Calu3 (cell line): ENCODE results near the gene CDHR5. TPM values are rescaled to one million over a fixed set of nuclear protein-coding genes. Genes with fewer than 3 reads are reported as not detected.

Experiments used
- BruUV-seq: library from RNA; stranded (reverse); fragments of 400-500 nt; replicated peaks from 2 replicates; lab custom pipeline; 2021; lab: Mats Ljungman, UMichigan
- CTCF ChIA-PET: fragments of 300-600 bp; sonication (Branson Sonifier 250); formaldehyde crosslinking; loops from one replicate; lab custom pipeline; 2022; ENCODE audit warnings: antibody characterized with exemption; lab: Charles Lee
- DNase-seq: peaks from one replicate; pipeline ENCODE4 v3.0.0; 2022
- H3K27ac Mint-ChIP-seq: one replicate; pipeline ENCODE4 v1.8.0; 2022; ENCODE audit warnings: mixed read lengths; ENCODE audit not compliant: unreplicated experiment
- H3K27me3 Mint-ChIP-seq: one replicate; pipeline ENCODE4 v1.8.0; 2022; ENCODE audit warnings: mixed read lengths; ENCODE audit not compliant: unreplicated experiment
- H3K36me3 Mint-ChIP-seq: one replicate; pipeline ENCODE4 v1.8.0; 2022; ENCODE audit warnings: mild to moderate bottlenecking, moderate library complexity, mixed read lengths; ENCODE audit not compliant: insufficient read depth, unreplicated experiment
- H3K4me1 Mint-ChIP-seq: one replicate; pipeline ENCODE4 v1.8.0; 2022; ENCODE audit warnings: mild to moderate bottlenecking, low read depth, mixed read lengths; ENCODE audit not compliant: unreplicated experiment
- H3K4me3 Mint-ChIP-seq: one replicate; pipeline ENCODE4 v1.8.0; 2022; ENCODE audit warnings: mild to moderate bottlenecking, low read depth, moderate library complexity, mixed read lengths; ENCODE audit not compliant: unreplicated experiment
- H3K9me3 Mint-ChIP-seq: one replicate; pipeline ENCODE4 v1.8.0; 2022; ENCODE audit warnings: low read depth, mixed read lengths; ENCODE audit not compliant: unreplicated experiment
- intact Hi-C: fragments of 100-400 bp; cut with micrococcal nuclease; formaldehyde crosslinking; loops from one replicate; pipeline ENCODE4 v1.10.0; 2022; ENCODE audit not compliant: unreplicated experiment
- total RNA-seq: library from RNA; stranded (reverse); gene quantifications from 2 replicates; pipeline ENCODE4 v1.2.3, GENCODE V29; 2022
- TF ChIP-seq, protein P1 (sequence below): fragments of 200-600 bp; IDR thresholded peaks from one replicate; pipeline ENCODE4 v1.8.0; 2022; ENCODE audit warnings: antibody characterized with exemption; ENCODE audit not compliant: unreplicated experiment

Gene CDHR5
- total RNA-seq, 1 experiment from 2014 or later, result 5.0 TPM

DNA sequence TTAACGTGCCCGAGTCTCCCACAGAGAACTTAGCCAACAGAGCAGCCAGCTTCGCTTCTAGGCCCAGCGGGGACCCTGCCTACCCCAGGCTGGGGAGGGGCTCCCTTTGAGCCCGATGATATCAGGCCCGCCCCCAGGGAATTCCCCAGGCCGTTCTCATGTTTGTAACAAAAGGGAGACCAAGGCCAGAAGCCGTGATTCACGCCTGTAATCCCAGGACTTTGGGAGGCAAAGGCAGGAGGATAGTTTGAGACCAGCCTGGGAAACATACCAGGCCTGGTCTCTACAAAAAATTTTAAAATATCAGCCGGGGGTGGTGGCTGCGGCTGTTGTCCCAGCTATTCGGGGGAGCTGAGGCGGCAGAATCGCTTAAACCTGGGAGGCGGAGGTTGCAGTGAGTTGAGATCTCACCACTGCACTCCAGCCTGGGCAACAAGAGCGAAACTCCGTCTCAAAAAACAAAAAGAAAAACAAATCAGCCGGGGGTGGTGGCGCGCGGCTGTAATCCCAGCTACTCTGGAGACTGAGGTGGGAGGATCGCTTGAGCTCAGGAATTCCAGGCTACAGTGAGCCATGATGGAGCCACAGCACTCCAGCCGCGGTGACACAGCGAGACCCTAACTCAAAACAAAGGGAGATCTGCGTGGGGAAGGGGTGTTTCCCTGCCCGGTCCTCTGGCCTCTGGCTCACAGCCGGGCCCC, 14.0 kb upstream of the CDHR5 start:
- Mint-ChIP-seq H3K27ac (no peak overlapping the region), H3K27me3 (no peaks in the 10 kb centered on the region), H3K9me3 (no peaks in the 10 kb centered on the region), H3K36me3 (peaks cover 47% of the 10 kb centered on the region), H3K4me1 (no peaks in the 10 kb centered on the region), H3K4me3 (no peak overlapping the region)
- intact Hi-C loops, result no loop called here
- CTCF ChIA-PET, result no interaction called here
- no TSS peak for BruUV-seq
- TF ChIP-seq, protein P1, sequence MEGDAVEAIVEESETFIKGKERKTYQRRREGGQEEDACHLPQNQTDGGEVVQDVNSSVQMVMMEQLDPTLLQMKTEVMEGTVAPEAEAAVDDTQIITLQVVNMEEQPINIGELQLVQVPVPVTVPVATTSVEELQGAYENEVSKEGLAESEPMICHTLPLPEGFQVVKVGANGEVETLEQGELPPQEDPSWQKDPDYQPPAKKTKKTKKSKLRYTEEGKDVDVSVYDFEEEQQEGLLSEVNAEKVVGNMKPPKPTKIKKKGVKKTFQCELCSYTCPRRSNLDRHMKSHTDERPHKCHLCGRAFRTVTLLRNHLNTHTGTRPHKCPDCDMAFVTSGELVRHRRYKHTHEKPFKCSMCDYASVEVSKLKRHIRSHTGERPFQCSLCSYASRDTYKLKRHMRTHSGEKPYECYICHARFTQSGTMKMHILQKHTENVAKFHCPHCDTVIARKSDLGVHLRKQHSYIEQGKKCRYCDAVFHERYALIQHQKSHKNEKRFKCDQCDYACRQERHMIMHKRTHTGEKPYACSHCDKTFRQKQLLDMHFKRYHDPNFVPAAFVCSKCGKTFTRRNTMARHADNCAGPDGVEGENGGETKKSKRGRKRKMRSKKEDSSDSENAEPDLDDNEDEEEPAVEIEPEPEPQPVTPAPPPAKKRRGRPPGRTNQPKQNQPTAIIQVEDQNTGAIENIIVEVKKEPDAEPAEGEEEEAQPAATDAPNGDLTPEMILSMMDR, result no peak
- no peak for DNase-seq

DNA sequence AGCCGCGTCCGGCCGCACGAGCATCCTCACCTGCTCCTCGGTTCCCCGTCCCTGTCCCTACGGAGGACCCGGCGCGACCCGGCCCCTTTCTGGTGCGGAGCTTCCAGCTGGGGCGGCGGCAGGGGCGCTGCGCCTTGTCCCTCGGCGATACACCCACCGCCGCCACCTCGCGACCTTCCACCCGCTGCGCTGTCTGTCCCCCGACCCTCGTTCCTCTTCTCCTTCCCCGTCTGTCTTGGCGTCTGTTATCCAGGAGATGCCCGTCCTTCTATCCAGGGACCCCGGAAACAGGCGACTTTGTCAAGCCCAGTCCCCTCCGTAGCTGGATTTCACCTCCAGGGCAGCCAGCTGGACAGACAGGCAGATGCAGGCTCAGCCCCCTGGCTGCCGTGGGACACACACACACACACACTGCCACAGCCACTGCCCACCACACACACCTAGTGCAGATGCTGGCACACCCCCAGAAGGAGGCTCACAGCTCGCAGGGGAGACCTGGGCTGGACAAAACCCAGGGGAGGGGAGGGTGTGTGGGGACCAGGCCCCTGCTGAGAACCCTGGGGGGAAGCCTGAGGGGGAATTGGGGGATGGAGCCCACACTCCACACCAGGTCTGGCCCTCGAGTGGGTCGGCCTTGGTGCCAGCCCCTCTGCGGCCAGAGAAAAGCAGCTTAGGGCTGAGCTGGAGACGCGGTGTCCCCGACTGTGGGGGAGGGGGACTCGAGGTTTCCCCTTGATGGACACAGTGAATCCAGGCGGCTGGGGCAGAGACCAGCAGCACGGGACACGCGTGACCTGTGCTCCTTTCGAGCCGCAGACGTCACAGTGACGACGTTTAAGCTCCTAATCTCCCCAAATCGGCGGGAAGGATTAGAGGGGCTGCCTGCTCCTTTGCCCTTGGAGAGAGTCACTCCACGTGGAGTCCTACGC, 13.1 kb upstream of the CDHR5 start:
- H3K27ac Mint-ChIP-seq, result no peak overlapping the region
- peaks cover 45% of the 10 kb centered on the region for H3K36me3 Mint-ChIP-seq
- TF ChIP-seq, protein P1, result no peak
- no TSS peak for BruUV-seq
- CTCF ChIA-PET, result interaction anchor here (0.6 kb wide), 1 partner anchor 40 kb away, joined by 5 read pairs; no protein-coding TSS in a partner anchor
- intact Hi-C loops, result no loop called here
- DNase-seq, result no peak
- no peaks in the 10 kb centered on the region for H3K9me3 Mint-ChIP-seq
- no peaks in the 10 kb centered on the region for H3K4me1 Mint-ChIP-seq
- no peak overlapping the region for H3K4me3 Mint-ChIP-seq
- H3K27me3 Mint-ChIP-seq, result no peaks in the 10 kb centered on the region

DNA sequence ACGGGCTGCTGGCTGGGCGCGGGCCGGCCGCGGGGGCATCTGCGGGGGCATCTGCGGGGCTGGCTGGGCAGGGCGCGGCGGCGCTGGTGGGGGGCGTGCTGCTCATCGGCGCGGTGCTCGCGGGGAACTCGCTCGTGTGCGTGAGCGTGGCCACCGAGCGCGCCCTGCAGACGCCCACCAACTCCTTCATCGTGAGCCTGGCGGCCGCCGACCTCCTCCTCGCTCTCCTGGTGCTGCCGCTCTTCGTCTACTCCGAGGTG, 12.5 kb upstream of the CDHR5 start:
- Mint-ChIP-seq H3K4me3 (no peak overlapping the region), H3K36me3 (peaks cover 39% of the 10 kb centered on the region), H3K27me3 (no peaks in the 10 kb centered on the region), H3K27ac (no peak overlapping the region), H3K9me3 (no peaks in the 10 kb centered on the region), H3K4me1 (no peaks in the 10 kb centered on the region)
- CTCF ChIA-PET, result no interaction called here
- intact Hi-C loops, result no loop called here
- no TSS peak for BruUV-seq
- DNase-seq, result no peak
- TF ChIP-seq, protein P1, result no peak

DNA sequence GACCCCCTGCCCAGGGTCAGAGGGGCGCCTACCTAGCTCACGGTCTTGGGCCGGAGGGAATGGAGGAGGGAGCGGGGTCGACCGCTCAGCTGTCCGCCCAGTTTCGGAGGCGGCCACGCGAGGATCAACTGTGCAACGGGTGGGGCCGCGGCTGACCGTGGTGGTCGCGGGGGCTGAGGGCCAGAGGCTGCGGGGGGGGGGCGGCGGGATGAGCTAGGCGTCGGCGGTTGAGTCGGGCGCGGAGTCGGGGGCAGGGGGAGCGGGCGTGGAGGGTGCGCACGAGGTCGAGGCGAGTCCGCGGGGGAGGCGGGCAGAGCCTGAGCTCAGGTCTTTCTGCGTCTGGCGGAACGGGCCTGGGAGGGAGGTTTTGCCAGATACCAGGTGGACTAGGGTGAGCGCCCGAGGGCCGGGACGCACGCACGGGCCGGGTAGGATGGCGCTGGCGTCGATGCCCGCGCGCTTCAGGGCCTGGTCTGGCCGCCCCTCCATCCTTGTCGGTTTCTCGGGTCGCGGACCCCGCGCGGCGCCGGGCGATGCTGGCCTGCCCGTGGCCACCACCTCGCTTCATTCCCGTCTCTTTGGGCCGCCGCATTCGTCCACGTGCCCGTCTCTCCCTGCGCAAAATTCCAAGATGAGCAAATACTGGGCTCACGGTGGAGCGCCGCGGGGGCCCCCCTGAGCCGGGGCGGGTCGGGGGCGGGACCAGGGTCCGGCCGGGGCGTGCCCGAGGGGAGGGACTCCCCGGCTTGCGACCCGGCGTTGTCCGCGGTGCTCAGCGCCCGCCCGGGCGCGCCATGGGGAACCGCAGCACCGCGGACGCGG, 12.0 kb upstream of the CDHR5 start, which contains the start of gene DRD4:
TSS of gene DRD4 (plus strand) at position 759 of the 822 bp plus-strand sequence. CDS start at position 795, 36 bp downstream.
- Mint-ChIP-seq H3K27me3 (no peaks in the 10 kb centered on the region), H3K36me3 (peaks cover 34% of the 10 kb centered on the region), H3K9me3 (no peaks in the 10 kb centered on the region), H3K4me1 (no peaks in the 10 kb centered on the region), H3K4me3 (no peak within 1 kb of the TSS), H3K27ac (no peak within 1 kb of the TSS)
- BruUV-seq, result no TSS peak
- TF ChIP-seq, protein P1, result no peak
- intact Hi-C loops, result no loop called here
- no peak for DNase-seq
- CTCF ChIA-PET, result no interaction called here
